SIG-M5 (cell line): Measurements from ENCODE around the gene TMCC1.
"Not testable (repeated sequence)": the region's sequence is repeated elsewhere in the genome, so short reads cannot be mapped to it uniquely, and the experiment has no call there.

Experiments
- DNase-seq: peaks from one replicate; lab custom pipeline; 2025; lab: John Stamatoyannopoulos, UW

TMCC1 gene

GRCh38 chr3:129835198-129835597 lies 58.3 kb downstream of the TMCC1 start:
- no peak for DNase-seq

DNA sequence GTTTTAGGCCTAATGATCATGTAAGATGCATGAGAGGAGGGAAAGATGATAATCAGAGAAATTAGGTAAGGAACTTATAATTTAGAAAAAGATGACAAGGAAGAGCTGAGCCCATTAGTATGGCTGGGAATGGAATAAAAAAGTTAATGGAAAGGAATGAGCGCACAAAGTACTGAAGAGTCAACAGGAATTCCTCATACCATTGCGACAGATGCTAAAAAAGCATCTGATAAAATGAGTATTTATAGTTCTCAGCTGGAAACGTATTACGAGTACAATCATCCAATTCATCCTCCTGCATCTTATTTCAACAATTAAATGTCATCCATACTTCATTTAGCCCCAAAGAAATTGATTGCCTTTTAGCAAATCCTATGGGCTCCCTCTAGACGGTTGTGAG lies 58.9 kb downstream of the TMCC1 start:
- DNase-seq, result no peak

DNA sequence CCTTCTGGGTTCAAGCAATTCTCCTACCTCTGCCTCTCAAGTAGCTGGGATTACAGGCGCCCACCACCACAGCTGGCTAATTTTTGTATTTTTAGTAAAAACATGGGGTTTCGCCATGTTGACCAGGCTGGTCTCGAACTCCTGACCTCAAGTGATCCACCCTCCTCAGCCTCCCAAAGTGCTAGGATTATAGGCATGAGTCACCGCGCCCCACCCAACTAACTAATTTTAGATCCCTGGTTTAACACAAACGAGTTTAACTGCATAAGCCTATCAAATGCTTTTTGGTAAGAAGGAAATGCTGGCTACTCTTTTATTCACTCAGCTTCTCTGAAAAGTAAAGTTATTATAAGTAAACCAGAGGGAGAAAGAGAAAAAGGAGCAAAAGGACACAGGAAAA lies 61.6 kb downstream of the TMCC1 start:
- not testable (repeated sequence) for DNase-seq

- DNase-seq, result no peak
Observed at GRCh38 chr3:129831503-129831902, 62.0 kb downstream of the TMCC1 start.

- no peak for DNase-seq
Observed at GRCh38 chr3:129829640-129830039, 63.9 kb downstream of the TMCC1 start.

DNA sequence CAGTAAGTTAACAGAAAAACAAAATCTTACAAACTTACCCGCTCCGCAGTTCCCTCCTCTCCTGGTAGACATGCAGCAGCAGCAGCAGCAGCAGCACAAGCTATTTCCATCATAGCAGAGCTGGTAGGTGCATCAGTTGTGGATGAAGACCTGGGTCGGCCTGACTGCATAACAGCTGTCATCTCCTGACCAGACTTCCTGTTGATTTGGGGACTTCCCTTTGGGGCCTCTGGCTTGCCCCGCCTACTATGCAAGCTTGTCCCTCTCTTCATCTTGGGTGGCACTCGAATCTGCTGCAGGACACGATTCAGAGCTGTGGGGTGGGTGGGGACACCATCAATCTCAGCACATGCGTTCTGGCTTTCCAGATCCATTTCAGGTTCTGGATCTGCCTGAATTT lies 65.7 kb downstream of the TMCC1 start:
- DNase-seq, result no peak

DNA sequence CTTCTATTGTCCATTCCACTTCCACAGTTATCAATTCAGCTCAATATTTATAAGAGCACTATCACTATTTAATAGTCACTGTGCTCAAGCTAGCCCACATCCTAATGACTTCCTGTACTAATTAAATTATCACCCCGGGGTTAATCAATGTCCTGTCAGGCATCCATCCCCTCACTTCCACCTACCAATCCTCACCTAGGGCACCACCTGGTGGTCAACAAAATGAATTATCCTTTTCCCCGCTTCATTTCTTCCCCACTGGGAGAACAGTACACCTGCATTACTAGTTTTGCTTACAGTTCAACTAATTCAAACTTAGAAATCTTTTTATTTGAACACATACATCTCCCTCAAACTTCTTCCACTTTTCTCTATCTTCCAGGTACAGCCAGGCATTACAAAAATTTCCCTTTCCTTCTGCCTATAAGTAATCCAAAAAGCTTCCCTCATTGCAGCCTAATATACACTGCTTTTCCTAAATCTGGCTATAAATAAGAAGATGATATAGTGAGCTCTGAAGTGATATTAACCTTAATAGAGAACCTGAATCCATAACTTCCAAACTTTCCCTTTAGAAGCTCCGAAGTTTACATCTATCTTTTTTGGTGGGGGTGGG lies 68.5 kb downstream of the TMCC1 start:
- no peak for DNase-seq

DNA sequence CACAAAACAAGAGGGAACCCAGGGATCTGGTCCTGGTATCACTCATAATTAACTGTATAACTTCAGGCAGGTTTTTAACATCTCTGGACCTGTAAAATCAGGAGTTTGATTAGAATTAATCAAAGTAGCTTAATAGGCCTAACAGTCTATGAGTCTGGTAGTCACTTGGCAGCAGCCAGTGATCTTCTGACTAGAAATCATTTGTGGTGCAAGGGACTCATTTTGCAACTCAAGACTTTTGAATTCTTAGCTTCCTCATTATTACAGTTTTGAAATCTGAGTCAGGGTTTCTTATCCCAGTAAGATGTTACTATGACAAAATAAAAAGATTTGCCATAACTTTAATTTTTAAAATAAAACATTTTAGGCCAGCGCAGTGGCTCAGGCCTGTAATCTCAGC lies 70.8 kb downstream of the TMCC1 start:
- DNase-seq, result no peak

DNA sequence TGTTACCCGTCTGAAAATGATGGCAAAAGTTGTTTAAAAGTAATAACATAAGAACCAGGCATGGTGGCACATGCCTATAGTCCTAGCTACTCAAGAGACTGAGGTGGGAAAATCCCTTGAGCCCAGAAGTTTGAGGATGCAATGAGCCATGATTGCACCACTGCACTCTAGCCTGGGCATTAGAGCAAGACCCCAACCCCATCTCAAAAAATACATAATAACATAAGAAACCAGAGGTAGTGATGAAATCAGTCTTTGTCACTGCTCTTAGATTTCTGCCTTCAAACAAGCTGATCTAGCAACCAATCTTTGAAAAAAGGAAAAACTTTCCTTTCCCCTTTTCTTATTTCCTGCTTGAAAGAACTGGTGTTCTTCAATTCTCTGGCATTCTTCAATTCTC lies 71.3 kb downstream of the TMCC1 start:
- DNase-seq, result no peak

DNA sequence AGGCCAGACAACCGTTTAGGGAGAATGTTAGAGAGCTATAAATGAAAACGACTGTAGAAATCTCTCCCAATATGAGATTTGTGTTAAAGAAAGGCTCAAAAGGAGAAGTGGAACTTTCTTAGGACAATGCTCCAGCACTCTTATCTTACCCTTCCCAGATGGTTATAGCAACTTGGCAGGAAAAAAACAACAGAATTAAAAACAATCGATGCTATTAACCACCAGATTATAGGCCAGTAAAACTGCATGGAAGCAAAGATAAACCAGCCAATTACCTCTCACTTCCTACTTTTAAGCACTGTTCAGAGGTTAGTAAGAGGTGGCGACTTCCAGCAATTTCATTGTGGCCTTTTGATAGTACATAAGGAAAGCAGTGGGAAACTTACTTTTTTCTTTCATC lies 72.9 kb downstream of the TMCC1 start:
- no peak for DNase-seq

GRCh38 chr3:129812589-129812988 lies 80.9 kb downstream of the TMCC1 start:
- no peak for DNase-seq

DNA sequence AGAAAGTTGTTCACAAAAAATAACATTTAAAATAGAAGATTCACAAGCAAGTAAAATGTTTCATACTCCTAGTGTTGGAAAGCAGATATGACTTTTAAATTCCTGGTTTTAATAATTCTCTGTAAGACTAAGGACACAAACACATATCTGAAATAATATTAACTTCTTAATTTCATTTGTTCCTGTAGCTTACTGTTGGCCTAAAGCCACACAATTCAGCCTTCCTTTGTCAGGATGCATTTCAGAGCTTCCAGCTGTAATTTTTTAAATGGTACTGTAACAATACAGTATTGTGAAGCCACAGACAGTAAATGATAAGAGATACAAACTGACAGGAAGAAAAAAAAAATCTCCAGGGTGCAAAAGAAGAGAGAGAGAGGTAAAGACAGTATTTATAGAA lies 84.2 kb downstream of the TMCC1 start:
- no peak for DNase-seq

DNA sequence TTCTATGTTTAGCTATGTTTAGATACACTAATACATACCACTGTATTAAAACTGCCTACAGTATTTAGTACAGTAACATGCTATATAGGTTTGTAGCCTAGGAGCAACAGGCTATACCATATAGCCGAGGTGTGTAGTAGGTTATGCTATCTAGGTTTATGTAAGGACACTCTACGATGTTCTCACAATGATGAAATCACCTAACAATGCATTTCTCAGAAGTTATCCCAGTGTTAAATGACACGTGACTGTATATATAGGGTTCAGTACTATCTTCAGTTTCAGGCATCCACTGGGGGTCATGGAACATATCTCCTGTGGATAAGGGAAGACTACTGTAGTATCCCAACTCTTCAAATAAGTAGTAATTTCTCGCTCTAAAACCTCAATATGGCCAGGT lies 97.4 kb downstream of the TMCC1 start:
- DNase-seq, result no peak

DNA sequence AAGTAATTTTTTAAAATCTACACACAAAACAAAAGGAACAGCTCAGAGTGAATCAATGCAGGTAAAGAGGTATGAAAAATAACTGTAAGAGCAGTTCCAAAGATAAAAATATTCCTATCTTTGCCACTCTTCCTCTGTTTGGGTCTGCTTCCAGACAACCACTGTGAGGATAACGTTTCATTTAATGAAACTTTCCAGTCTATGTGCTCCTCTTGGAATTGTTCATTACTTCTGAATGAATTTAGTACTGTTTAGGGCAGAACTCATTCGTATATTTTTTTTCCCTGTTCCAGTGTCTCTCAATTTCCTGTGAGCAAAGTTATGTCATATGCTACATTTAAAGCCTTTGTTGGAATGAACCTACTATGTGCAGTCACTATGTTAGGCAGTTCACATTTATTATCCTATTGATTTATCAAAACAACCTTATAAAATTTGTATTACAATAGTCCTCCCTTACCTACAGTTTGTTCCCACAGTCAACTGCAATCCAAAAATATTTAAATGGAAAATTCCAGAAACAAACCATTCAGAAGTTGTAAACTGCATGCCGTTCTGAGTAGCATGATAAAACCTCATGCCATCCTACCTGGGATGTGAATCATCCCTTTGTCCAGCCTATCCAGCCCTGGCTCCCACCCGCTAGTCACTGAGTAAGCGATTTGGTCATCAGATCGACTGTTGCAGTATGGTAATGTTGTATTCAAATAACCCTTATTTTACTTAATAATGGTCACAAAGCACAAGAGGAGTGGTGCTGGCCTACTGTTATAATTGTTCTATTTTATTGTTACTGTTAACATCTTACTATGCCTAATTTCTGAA lies 98.1 kb downstream of the TMCC1 start:
- DNase-seq, result no peak

DNA sequence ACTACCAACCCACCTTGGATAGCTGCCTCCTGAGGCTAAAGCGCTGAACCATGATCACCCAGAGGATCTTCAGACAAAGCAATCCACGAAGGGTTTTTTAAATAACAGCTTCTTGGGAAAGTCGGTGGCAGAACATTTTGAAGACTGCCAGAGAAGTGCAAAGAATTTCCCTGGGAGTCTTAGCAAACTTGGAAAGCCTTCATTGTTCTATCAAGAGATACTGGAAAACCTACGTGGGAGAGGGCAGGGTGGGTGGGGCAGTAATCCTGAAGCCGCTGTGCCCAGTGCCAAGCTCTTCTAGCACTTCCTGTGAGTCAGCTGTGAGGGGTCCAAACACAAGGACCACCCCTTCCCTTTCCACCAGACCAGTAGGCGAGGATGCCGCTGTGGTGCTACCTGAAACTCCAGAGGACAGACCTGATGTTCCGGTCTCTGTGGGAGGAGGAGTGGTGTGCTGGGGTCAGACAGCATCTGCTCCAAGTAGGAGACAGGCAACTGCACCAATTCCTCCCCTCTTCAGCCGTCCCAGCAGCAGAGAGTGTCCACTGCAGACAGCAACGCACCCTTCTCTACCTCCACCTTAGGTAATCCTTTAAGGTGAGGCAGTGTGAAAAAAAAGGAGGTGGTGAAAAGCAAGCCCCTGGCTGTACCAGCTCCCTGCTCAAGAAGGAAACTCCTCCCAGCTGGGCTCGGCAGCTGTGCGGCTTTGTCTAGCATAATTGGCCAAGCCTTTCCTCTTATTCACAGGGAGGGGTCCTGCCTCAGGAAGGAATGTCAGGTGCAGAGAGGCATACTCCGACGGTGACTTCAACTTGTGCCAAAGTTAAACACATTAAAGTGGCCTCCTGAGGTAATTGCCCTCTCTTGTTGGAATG lies 99.0 kb downstream of the TMCC1 start:
- DNase-seq, result no peak

GRCh38 chr3:129793942-129794310 lies 99.6 kb downstream of the TMCC1 start:
- no peak for DNase-seq

DNA sequence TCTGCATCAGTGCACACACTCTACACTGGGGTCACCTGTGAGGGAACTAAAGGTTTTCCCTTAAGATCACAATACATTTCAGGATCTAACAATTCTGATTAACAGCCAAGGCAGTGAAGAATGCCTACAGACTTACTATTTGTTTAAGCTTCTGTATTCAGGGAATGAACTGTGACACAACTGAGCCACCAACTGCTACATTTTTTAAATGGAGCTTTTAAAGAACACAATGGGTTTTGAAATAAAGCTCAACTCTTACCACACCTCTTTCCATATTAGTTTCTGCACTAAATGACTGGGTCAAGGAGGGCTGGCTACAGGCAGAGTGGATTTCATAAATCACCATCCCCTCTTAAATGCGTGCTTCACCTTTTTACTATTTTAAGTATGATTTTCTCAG lies 100.2 kb downstream of the TMCC1 start:
- DNase-seq, result no peak

GRCh38 chr3:129783470-129783869 lies 110.0 kb downstream of the TMCC1 start:
- no peak for DNase-seq

GRCh38 chr3:129778871-129779270 lies 114.6 kb downstream of the TMCC1 start:
- no peak for DNase-seq

GRCh38 chr3:129777806-129778205 lies 115.7 kb downstream of the TMCC1 start:
- no peak for DNase-seq

GRCh38 chr3:129775870-129776269 lies 117.6 kb downstream of the TMCC1 start:
- DNase-seq, result no peak

- no peak for DNase-seq
Observed at GRCh38 chr3:129773691-129774663, 119.5 kb downstream of the TMCC1 start.
